ENCODE results near the gene ATP13A2. TPM values are rescaled to one million over a fixed set of nuclear protein-coding genes. Genes with fewer than 3 reads are reported as not detected.
"Not testable (repeated sequence)": the region's sequence is repeated elsewhere in the genome, so short reads cannot be mapped to it uniquely, and the experiment has no call there.

The ATP13A2 gene
- total RNA-seq, 1 donor from 2014 or later, result 17.2 TPM

- no peak for DNase-seq
Measured at GRCh38 chr1:16961297-16962133, 50.2 kb downstream of the ATP13A2 start.

GRCh38 chr1:16960560-16961296 lies 51.0 kb downstream of the ATP13A2 start:
- peak; percentile 85 for DNase-seq

- DNase-seq, result no peak
Measured at GRCh38 chr1:16958475-16958874, 53.3 kb downstream of the ATP13A2 start.

GRCh38 chr1:16957731-16958130 lies 54.0 kb downstream of the ATP13A2 start:
- DNase-seq, result no peak

GRCh38 chr1:16956775-16957174 lies 55.0 kb downstream of the ATP13A2 start:
- DNase-seq, result no peak

GRCh38 chr1:16955186-16955585 lies 56.5 kb downstream of the ATP13A2 start:
- DNase-seq, result no peak

- no peak for DNase-seq
Measured at GRCh38 chr1:16954579-16954978, 57.1 kb downstream of the ATP13A2 start.

GRCh38 chr1:16952376-16952775 lies 59.4 kb downstream of the ATP13A2 start:
- not testable (repeated sequence) for DNase-seq

- not testable (repeated sequence) for DNase-seq
Measured at GRCh38 chr1:16949026-16949425, 62.7 kb downstream of the ATP13A2 start.

- not testable (repeated sequence) for DNase-seq
Measured at GRCh38 chr1:16948282-16948891, 63.3 kb downstream of the ATP13A2 start.

GRCh38 chr1:16946646-16947045 lies 65.1 kb downstream of the ATP13A2 start:
- DNase-seq, result no peak

- not testable (repeated sequence) for DNase-seq
Measured at GRCh38 chr1:16946185-16946584, 65.5 kb downstream of the ATP13A2 start.

GRCh38 chr1:16945512-16945911 lies 66.2 kb downstream of the ATP13A2 start:
- DNase-seq, result not testable (repeated sequence)

- no peak for DNase-seq
Measured at GRCh38 chr1:16944038-16944437, 67.7 kb downstream of the ATP13A2 start.

- not testable (repeated sequence) for DNase-seq
Measured at GRCh38 chr1:16939386-16940180, 72.1 kb downstream of the ATP13A2 start.

- DNase-seq, result no peak
Measured at GRCh38 chr1:16938351-16939321, 73.1 kb downstream of the ATP13A2 start.

- not testable (repeated sequence) for DNase-seq
Measured at GRCh38 chr1:16936580-16936979, 75.1 kb downstream of the ATP13A2 start.

Data from tongue (tissue), 2 donors.